ENCODE data around the gene PRDM16. TPM values are rescaled to one million over a fixed set of nuclear protein-coding genes. Genes with fewer than 3 reads are reported as not detected.

The PRDM16 gene
- total and polyA plus RNA-seq, 5 experiments from 2014 or later = not detected

GRCh38 chr1:3340548-3341235 lies 271.7 kb downstream of the PRDM16 start:
- no peak overlapping the region for H3K4me3 Mint-ChIP-seq
- no peak overlapping the region for H3K27ac Mint-ChIP-seq
- H3K4me1 Mint-ChIP-seq = no peaks in the 10 kb centered on the region
- DNase-seq (no peak), ATAC-seq (no peak)
- peaks cover 0 to 17% (median 0%) of the 10 kb centered on the region in 3 donors for H3K36me3 Mint-ChIP-seq
- POLR2A ChIA-PET = no interaction called here
- peaks cover 0 to 35% (median 24%) of the 10 kb centered on the region in 9 donors for H3K9me3 Mint-ChIP-seq
- peaks cover 0 to 7% (median 0%) of the 10 kb centered on the region in 5 donors for H3K27me3 Mint-ChIP-seq

DNA sequence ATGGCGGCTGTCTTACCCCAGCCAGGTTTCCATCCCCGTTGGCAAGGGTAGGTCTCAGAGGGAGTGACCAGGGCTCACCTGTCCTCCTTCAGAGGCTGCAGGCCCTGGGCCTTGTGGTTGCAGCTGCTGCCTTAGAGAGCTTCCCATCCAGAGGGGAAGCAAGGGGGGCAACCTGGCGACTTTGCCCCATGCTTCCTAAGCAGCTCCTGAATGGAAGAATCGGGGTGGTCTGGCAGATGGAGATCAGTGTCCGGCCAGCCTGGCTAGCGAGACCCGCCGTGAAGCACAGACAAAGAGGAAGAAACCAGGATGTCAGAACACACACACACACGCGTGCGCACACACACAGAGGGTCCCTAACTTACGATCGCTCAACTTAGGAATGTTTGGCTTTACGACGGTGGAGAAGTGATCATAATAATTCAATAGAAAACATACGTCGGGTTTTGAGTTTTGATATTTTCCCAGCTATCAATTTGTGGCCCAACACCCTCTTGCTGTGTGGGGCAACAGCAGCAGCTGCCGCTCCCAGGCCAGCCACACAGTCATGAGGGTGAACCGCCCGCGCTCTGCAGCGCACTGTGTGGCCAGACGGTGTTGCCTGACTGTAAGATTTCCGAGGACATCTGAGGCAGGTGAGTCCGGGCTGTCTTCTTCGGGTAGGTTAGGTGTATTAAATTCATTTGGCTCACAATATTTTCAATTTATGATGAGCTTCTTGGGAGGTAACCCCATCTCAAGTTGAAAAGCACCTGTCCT lies 272.4 kb downstream of the PRDM16 start:
- Mint-ChIP-seq H3K4me3 (no peak overlapping the region), H3K4me1 (no peaks in the 10 kb centered on the region), H3K9me3 (peaks cover 0 to 38% (median 24%) of the 10 kb centered on the region in 9 donors), H3K36me3 (peaks cover 0 to 17% (median 0%) of the 10 kb centered on the region in 3 donors), H3K27ac (no peak overlapping the region), H3K27me3 (peaks cover 0 to 7% (median under 1%) of the 10 kb centered on the region in 5 donors)
- ATAC-seq (no peak), DNase-seq (no peak)
- POLR2A ChIA-PET = no interaction called here

DNA sequence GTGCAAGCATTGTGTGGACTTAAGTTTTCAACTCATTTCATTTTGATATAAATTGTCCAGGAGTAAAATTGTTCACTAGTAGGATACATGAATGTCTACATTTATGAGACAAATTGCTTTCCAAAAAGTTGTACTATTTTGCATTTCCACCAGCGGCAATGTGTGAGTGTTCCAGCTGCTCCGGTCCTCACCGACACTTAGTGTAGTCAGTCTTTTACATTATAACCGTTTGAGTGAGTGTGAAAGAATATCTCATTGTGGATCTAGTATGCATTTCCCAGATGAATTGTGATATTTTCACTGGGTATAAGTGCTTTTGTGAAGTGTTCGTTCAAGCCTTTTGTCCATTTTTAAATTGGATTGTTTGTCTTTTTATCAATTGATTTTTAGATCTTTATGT lies 274.0 kb downstream of the PRDM16 start:
- H3K4me1 Mint-ChIP-seq = no peaks in the 10 kb centered on the region
- ATAC-seq = no peak
- POLR2A ChIA-PET = no interaction called here

GRCh38 chr1:3344395-3344794 lies 275.4 kb downstream of the PRDM16 start:
- H3K4me1 Mint-ChIP-seq = no peaks in the 10 kb centered on the region
- POLR2A ChIA-PET = no interaction called here
- H3K27me3 Mint-ChIP-seq = peaks cover 0 to 12% (median 6%) of the 10 kb centered on the region in 5 donors
- H3K36me3 Mint-ChIP-seq = peaks cover 0 to 17% (median 2%) of the 10 kb centered on the region in 3 donors
- peaks cover 0 to 39% (median 24%) of the 10 kb centered on the region in 9 donors for H3K9me3 Mint-ChIP-seq
- H3K27ac Mint-ChIP-seq = no peak overlapping the region
- H3K4me3 Mint-ChIP-seq = no peak overlapping the region
- DNase-seq (no peak), ATAC-seq (no peak)

More for the DNA sequence above, 274.0 kb downstream of the PRDM16 start:
- Mint-ChIP-seq H3K27ac (no peak overlapping the region), H3K9me3 (peaks cover 0 to 39% (median 24%) of the 10 kb centered on the region in 9 donors), H3K36me3 (peaks cover 0 to 17% (median 2%) of the 10 kb centered on the region in 3 donors), H3K4me3 (no peak overlapping the region), H3K27me3 (peaks cover 0 to 12% (median 6%) of the 10 kb centered on the region in 5 donors)
- DNase-seq = no peak

DNA sequence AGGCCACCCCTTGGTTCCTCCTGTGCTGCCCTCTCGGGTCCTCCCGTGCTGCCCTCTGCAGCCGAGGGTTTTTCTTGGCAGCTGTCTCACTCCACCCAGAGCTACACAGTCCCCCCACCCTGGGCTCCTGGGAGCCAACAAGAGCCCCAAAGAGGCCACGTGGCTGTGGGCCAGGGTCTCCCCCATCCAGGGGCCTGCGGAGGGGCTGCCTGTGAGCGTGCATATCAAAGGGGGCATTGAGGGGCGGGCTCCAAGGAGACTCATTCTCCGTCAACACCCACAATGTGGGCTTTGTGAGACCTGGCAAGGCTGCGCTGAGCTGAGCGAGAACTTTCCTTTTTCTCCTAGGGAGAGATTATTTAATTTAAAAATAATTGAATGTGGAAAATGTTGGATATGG lies 276.8 kb downstream of the PRDM16 start:
- peaks cover 0 to 17% (median 12%) of the 10 kb centered on the region in 5 donors for H3K27me3 Mint-ChIP-seq
- no peaks in the 10 kb centered on the region for H3K4me1 Mint-ChIP-seq
- POLR2A ChIA-PET = no interaction called here
- ATAC-seq (no peak), DNase-seq (no peak)
- H3K4me3 Mint-ChIP-seq = no peak overlapping the region
- peaks cover 0 to 17% (median 2%) of the 10 kb centered on the region in 3 donors for H3K36me3 Mint-ChIP-seq
- H3K9me3 Mint-ChIP-seq = peaks cover 0 to 39% (median 24%) of the 10 kb centered on the region in 9 donors
- no peak overlapping the region for H3K27ac Mint-ChIP-seq

GRCh38 chr1:3346478-3346877 lies 277.5 kb downstream of the PRDM16 start:
- DNase-seq = no peak
- Mint-ChIP-seq H3K4me1 (no peaks in the 10 kb centered on the region), H3K27ac (no peak overlapping the region), H3K9me3 (peaks cover 0 to 36% (median 22%) of the 10 kb centered on the region in 9 donors), H3K36me3 (peaks cover 0 to 17% (median 2%) of the 10 kb centered on the region in 3 donors), H3K27me3 (peaks cover 0 to 17% (median 12%) of the 10 kb centered on the region in 5 donors), H3K4me3 (no peak overlapping the region)
- POLR2A ChIA-PET = no interaction called here
- ATAC-seq = no peak

- Mint-ChIP-seq H3K27me3 (peaks cover 1 to 20% (median 18%) of the 10 kb centered on the region in 5 donors), H3K27ac (no peak overlapping the region), H3K9me3 (peaks cover 0 to 32% (median 18%) of the 10 kb centered on the region in 9 donors), H3K36me3 (peaks cover 0 to 17% (median 2%) of the 10 kb centered on the region in 3 donors), H3K4me3 (no peak overlapping the region), H3K4me1 (peaks cover 0 to 1% (median 0%) of the 10 kb centered on the region in 4 donors)
- POLR2A ChIA-PET = no interaction called here
- ATAC-seq (no peak), DNase-seq (no peak)
Measured at GRCh38 chr1:3347257-3348020, 278.4 kb downstream of the PRDM16 start.

DNA sequence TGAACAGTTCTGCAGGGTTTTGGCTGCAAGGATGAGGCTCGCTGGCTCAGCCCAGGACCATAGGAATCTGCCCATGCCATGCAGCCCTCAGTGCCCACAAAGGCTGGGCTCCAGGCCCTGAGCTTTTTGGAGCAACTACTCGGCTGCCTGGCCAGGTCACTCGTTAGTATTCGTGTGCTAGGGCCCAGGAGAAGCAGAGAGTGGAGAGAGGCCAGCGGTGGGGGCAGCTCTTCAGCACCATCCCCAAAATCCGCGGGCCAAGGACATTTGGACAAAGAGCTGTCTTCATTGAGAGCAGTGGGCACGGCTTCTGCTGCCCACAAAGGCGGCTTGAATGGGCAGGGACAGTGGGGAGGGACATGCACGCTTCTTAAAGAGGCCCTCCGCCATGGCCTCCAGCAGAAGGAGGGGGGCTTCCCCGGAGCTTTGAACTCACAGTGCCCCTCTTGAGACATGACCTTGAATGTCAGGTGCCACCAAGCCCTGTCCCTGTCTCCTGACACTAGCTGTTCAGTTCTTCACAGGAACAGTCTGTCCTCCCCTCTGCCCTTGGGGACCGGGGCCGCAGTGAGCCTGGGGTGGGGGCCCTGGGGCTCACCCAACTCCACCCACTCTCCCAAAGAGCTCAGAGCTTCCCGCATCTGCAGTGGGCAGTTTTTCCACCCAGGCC lies 279.3 kb downstream of the PRDM16 start:
- H3K27ac Mint-ChIP-seq = peak overlapping the region in 1 of 10 donors; percentile 53
- H3K27me3 Mint-ChIP-seq = peaks cover 2 to 24% (median 20%) of the 10 kb centered on the region in 5 donors
- DNase-seq = no peak
- peaks cover 0 to 2% (median 0%) of the 10 kb centered on the region in 4 donors for H3K4me1 Mint-ChIP-seq
- POLR2A ChIA-PET = no interaction called here
- H3K4me3 Mint-ChIP-seq = no peak overlapping the region
- ATAC-seq = no peak
- peaks cover 0 to 10% (median 2%) of the 10 kb centered on the region in 3 donors for H3K36me3 Mint-ChIP-seq
- H3K9me3 Mint-ChIP-seq = peaks cover 0 to 23% (median 10%) of the 10 kb centered on the region in 9 donors

GRCh38 chr1:3349161-3349967 lies 280.4 kb downstream of the PRDM16 start:
- peaks cover 2 to 28% (median 15%) of the 10 kb centered on the region in 5 donors for H3K27me3 Mint-ChIP-seq
- H3K36me3 Mint-ChIP-seq = peaks cover 0 to 4% (median 2%) of the 10 kb centered on the region in 3 donors
- no peak overlapping the region for H3K4me3 Mint-ChIP-seq
- POLR2A ChIA-PET = no interaction called here
- no peak overlapping the region for H3K27ac Mint-ChIP-seq
- peaks cover 0 to 12% (median 5%) of the 10 kb centered on the region in 9 donors for H3K9me3 Mint-ChIP-seq
- ATAC-seq (no peak), DNase-seq (no peak)
- peaks cover 0 to 2% (median 0%) of the 10 kb centered on the region in 4 donors for H3K4me1 Mint-ChIP-seq

DNA sequence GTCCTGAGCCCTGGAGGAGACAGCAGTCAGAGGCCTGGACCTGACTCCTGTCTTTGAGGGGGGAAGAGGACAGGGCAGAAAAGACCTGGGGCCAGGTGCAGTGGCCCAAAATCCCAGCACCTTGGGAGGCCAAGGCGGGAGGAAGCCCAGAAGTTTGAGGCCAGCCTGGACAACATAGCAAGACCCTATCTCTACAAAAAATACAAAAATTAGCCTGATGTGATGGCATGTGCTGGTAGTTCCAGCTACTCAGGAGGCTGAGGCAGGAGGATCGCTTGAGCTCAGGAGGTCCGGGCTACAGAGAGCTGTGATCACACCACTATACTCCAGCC lies 280.9 kb downstream of the PRDM16 start:
- POLR2A ChIA-PET = no interaction called here
- Mint-ChIP-seq H3K36me3 (peaks cover 0 to 2% (median 0%) of the 10 kb centered on the region in 3 donors), H3K4me1 (peaks cover 0 to 2% (median 0%) of the 10 kb centered on the region in 4 donors), H3K27me3 (peaks cover 2 to 34% (median 15%) of the 10 kb centered on the region in 5 donors), H3K27ac (no peak overlapping the region), H3K4me3 (no peak overlapping the region), H3K9me3 (peaks cover 0 to 7% (median 0%) of the 10 kb centered on the region in 9 donors)
- DNase-seq = no peak
- ATAC-seq = no peak

DNA sequence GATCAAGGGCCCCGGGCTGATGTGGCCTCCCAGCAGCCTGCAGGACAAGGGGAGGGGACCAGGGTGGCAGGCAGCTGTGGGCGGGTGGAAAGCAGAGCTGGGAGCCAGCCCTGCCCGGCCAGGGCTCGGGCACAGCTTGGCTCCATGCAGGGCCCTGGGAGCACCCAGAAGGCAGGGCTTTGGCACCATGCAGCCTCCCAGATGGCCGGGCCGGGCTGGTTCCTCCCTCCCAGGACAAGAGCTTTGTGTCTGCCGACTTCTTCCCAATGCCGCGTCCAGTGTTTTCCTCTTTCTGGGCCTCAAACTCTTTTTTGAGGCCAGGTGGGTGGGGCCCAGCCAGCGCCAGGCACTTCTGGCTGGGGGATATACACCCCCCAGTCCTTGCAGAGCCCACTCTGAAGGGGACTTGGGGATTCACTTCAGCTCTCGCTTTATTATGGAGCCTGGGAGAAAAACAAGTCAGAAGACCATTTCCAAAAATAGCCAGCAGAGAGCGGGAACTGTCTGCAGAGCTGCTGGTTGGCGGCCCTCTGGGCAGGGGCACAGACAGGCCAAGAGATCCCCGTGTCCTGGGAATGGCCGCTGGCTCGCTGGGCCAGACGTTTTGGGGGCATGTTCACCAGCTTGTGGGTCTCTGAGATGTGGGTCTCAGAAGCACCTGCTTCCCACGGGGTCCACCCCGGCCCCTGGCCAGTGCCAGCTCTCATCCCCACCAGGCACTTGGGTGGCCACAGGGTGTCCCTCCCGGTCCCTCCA lies 281.7 kb downstream of the PRDM16 start:
- no peak overlapping the region for H3K27ac Mint-ChIP-seq
- peaks cover 0 to 2% (median 0%) of the 10 kb centered on the region in 3 donors for H3K36me3 Mint-ChIP-seq
- H3K4me3 Mint-ChIP-seq = no peak overlapping the region
- peaks cover 4 to 39% (median 15%) of the 10 kb centered on the region in 5 donors for H3K27me3 Mint-ChIP-seq
- ATAC-seq (no peak), DNase-seq (no peak)
- peaks cover 0 to 2% (median 0%) of the 10 kb centered on the region in 4 donors for H3K4me1 Mint-ChIP-seq
- peaks cover 0 to 4% (median 0%) of the 10 kb centered on the region in 9 donors for H3K9me3 Mint-ChIP-seq
- POLR2A ChIA-PET = no interaction called here

Data from naive thymus-derived CD8-positive, alpha-beta T cell (primary cell).